NCI-H1417 (cell line): ENCODE measurements around the gene PTGDS.

Experiments
- DNase-seq, 3 experiments: peaks; one replicate each; lab custom pipeline; 2025; lab: John Stamatoyannopoulos, UW

Gene PTGDS

GRCh38 chr9:136958898-136959850 lies 18.1 kb upstream of the PTGDS start:
- DNase-seq = no peak

DNA sequence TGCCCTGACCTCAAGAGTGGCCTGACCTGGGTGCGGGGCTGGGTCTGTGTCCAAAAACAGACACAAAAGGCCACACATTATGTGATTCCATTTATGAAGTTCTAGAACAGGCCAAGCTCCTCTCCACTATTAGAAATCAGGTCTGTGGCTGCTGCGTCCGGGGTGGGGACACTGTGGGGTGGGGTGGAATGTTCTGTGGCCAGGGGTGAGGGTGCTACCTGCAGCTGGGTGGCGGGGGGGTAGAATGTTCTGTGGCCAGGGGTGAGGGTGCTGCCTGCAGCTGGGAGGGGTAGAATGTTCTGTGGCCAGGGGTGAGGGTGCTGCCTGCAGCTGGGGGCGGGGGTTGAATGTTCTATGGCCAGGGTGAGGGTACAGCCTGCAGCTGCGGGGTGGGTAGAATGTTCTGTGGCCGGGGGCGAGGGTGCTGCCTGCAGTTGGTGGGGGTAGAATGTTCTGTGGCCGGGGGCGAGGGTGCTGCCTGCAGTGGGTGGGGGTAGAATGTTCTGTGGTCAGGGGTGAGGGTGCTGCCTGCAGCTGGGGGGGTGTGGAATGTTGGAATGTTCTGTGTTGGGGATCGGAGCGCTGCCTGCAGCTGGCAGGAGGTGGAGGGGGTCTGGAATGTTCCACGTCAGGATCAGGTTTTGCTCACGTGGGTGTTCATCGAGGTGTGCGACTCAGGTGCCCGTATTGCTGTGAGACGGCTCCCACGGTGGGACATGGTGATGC lies 16.9 kb upstream of the PTGDS start:
- no peak for DNase-seq

DNA sequence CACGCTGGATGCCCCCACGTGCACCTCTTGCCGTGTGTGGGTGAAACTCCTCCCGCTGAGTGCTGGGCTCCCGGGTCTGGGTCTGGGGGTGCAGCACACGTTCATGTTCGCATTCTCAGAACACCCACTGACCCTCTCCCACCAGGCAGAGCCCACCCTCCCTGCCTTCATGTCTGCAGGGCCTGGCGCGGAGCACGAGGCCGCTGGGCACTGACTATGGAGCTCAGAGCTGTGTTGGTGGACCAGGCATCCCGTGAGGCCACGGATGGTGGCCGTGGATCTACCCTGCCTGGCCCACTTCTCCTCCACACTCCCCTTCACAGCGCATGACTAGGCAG lies 16.4 kb upstream of the PTGDS start:
- DNase-seq = no peak

DNA sequence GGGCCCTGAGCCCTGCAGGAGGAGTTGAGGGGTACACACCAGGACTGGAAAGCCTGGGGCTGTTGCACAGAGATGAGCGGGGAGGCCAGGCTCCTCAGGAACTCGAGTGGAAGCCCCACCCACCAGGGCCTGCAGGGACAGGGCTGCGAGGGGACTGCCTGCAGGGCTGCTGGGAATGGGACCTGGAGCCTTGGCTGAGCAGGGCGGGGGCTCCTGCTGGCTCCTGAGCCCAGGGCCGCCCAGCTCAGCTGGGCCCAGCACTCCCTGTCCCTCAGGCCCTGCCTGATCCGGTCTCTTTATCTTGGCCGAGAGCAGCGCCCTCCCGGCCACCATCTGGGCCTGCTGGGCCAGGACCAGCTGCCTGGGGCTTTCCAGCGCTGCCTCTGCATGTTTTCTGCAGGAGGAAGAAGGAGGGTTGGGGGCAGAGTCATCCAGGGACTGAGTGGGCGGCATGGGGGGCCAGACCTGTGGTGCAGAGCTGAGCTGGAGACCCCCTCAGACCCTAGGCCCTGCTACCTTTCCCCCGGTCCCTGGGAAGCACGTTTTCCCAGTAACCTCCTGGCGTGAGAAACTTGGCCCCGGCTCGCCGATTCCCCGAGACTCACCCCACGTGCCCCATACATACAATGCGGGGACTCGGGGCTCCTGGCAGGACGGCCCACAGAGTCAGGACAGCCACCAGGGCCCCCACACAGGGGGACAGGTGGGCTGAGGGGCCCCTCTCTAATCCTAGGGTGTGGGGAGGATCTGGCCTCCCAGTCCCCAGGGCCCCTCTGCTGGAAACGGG lies 15.8 kb upstream of the PTGDS start:
- no peak for DNase-seq

- no peak for DNase-seq
Observed at GRCh38 chr9:136962163-136962562, 15.1 kb upstream of the PTGDS start.

DNA sequence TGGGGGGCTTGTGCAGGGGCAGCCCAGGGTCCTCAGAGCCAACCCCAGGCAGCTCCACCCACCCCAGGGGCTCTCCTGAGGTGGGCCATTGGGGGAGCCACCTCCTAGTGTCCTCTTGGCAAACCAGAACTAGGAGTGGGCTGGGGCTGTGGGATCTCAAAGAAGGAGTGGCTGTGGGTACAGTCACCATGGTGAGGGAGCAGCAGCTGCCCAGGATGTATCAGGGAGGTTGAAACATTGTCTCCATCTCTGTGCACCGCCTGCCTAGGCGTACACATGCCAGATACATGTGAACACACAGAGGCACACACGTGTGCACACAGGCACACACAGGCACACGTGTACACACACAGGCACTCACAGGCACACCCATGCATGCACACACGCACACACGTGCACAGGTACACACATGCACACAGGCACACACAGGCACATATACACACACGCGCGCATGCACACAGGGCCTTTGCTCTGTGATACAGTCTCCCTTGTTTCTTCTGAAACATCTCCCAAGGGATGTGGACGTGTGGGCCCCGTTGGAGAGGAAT lies 14.5 kb upstream of the PTGDS start:
- DNase-seq = no peak

GRCh38 chr9:136963341-136963740 lies 14.0 kb upstream of the PTGDS start:
- no peak for DNase-seq

DNA sequence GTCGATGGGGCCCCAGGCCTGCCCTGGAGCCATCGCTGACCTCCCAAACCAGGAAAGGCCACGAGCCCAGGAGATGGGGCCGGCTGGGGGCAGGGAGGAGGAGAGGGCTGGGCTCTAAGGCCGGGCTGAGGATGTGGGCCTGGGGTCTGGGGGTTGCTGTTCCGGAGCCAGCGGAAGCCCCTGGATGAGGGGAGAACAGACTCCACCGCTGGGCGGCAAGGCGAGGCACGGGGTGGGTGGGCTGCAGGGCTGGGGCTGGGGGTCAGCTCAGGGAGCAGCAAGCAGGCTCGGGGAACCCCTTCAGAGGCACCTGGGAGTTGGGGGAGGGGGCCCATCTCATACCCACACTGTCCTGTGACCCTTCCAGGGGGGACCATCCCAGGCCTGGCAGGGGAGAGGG lies 13.6 kb upstream of the PTGDS start:
- no peak for DNase-seq

DNA sequence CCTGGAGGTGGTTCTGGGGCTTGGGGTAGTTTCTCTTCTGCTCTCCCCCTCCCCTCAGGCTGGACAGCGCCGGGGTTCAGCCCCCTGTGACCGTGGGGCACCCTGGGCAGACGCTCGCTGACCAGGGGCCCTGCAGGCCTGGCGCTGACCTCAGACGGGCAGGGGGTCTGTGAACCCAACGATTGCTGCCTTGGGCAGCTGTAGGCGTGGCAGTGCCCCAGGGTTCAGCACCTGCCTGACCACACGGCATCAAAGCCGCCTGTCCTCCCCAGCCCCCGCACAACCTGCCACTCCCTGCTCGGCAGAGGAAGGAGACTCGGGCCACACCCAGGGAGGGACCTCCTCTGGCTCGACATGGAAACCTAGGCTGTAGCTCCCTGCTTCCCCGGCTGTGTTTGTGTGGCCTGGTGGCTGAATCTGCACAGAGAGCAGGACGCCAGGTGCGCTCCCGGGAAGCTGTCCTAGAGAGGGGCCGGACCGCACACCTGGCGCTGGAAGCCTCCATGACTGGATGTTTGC lies 13.1 kb upstream of the PTGDS start:
- peak; percentile 16 to 72 (median 44) for DNase-seq

DNA sequence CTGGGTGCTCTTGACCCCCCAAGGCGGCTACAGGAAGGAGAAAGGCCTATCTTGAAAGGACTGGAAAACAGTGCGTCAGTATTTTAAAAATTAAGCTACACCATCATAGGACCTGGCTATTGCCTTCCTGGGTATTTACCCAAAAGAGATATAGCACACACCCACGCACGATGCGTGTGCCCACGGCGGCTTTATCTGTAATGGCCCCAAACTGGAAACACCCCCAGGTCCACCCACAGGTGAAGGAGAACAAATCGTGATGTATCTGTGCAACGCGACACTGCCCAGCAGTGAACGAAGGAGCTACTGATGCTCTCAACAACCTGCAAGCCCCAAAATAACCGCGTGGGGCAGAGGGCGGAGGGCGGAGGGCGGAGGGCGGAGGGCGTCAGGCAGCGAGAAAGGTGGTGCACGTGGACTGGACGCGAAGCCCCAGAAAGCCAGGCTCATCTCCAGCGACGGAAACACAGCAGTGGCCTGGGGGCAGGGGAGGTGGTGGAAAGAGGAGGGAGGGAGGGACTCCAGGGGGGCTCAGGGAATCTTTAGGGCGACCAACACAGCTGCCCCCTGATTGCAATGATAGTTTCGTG lies 12.4 kb upstream of the PTGDS start:
- no peak for DNase-seq

- DNase-seq = no peak
Observed at GRCh38 chr9:136965771-136966484, 11.4 kb upstream of the PTGDS start.

- DNase-seq = no peak
Observed at GRCh38 chr9:136968333-136969127, 8.8 kb upstream of the PTGDS start.

GRCh38 chr9:136969150-136969549 lies 8.2 kb upstream of the PTGDS start:
- DNase-seq = no peak

- DNase-seq = no peak
Observed at GRCh38 chr9:136969774-136970173, 7.5 kb upstream of the PTGDS start.

DNA sequence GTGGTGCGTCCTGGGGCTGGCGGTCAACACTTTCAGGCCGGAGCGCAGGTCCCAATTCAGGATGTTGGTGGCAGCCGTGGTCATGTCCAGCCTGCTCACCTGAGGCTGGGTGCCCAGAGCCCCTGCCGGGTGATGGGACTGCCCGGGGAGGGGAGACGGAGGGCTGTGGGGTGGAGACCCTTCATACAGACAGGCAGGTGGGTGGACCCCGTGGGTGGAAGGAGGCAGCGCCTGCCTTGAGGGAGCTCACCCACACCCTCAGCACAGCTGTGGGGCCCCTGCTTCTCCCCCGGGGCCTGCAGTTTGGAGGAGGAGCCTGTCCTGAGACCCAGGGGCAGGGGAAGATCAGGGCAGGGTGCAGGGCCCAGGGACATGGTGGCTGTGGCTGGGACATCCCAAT lies 6.9 kb upstream of the PTGDS start:
- DNase-seq = no peak

- no peak for DNase-seq
Observed at GRCh38 chr9:136971746-136972145, 5.6 kb upstream of the PTGDS start.

DNA sequence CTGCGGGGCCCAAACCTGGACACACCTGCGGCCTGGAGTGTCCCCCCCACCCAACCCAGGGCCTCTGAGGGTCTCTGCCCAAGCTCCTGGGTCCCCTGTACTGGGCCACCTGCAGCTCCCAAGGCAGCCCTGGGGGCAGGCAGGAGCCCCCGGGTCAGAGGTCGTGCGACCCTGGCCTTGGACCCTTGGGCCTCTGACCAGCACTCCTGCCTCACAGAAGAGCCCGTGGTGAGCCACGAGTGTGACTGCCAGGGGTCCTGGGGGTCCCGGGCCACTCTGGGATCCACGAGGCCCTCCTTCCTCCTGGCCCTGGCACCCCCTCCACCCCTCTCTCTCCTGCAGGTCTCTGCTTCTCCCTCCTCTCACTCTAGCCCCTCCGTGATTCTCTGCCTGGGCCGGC lies 5.0 kb upstream of the PTGDS start:
- DNase-seq = no peak

DNA sequence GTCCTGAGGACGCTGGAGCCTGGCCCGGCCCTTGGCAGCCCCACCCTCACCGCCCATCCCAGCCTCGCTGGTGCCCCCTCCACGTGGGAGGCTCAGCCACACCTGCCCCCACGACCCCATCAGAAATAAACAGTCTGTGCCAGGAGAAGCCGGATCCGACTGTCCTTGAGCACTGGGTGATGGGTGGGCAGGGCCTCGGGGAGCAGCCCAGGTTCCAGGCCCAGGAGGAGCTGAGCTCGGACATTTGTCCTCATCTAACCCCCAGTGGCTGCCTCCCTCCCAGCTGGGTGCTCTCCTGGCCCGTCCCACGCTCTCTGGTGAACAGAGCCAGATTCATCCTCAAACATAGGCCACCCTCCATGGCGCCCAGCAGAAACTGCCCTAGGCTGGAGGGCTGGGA lies 4.6 kb upstream of the PTGDS start:
- DNase-seq = no peak

GRCh38 chr9:136973618-136974617 lies 3.4 kb upstream of the PTGDS start:
- no peak for DNase-seq
